Coronary artery (tissue), 2 donors: ENCODE measurements around the gene PFKL.
A peak's percentile ranks its signal among the peaks of the same experiment; 100 is the strongest.
"Not testable (repeated sequence)": the region's sequence is repeated elsewhere in the genome, so short reads cannot be mapped to it uniquely, and the experiment has no call there.

Experiments
- DNase-seq: peaks from one replicate; pipeline ENCODE4 v3.0.0-alpha.2; 2017; ENCODE audit warnings: low spot score
- H3K27ac ChIP-seq, 2 donors: fragments of 200-600 bp; sonication (generic); one replicate each; pipeline ENCODE4 v1.5.1; 2016 to 2019
- H3K4me3 ChIP-seq: fragments of 200-600 bp; sonication (generic); 2 replicates; pipeline ENCODE4 v1.5.1; 2016; ENCODE audit warnings: mild to moderate bottlenecking, moderate library complexity
- CTCF ChIP-seq: fragments of 200-600 bp; sonication (generic); IDR thresholded peaks from one replicate; pipeline ENCODE4 v1.5.1; 2019; ENCODE audit warnings: antibody characterized with exemption

PFKL gene

DNA sequence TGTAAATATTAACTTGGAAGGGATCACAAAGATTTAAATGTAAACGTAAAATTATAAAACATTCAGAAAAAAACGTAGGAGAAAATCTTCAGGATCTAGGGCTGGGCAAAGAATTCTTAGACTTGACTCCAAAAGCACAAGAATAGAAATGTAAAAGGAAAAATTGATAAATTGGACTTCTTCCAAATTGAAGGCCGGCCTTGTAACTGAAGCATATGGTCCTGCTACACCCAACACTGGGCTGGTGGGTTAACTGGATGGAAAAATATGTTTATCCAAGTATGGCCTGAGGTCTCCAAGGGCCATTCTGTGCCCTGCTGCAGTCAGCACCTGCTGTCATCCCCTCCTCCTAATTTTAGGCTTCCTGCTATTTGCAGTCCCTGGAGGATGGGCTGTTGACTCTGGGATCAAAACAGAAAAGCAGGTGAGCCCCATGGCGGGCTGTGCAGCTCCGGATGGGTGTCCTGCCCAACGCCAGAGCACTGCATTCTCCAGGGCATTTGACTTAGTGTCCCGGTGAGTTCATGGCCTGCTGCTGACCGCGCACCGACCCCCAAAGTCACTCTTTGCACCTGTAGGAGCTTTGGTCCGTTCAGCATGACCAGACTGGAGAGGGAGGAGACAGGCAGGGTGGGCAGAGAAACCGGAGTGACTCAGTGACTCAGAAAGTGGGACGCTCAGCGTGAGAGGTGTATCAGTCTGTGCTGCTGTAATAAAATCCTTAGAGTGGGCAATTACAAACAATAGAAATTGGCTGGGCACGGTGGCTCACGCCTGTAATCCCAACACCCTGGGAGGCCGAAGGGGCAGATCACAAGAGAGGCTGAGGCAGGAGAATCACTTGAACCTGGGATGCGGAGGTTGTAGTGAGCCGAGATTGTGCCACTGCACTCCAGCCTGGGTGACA lies 20.2 kb upstream of the PFKL start:
- H3K27ac ChIP-seq = no peak overlapping the region
- TF ChIP-seq CTCF = no peak
- no peak for DNase-seq
- H3K4me3 ChIP-seq = no peak overlapping the region

DNA sequence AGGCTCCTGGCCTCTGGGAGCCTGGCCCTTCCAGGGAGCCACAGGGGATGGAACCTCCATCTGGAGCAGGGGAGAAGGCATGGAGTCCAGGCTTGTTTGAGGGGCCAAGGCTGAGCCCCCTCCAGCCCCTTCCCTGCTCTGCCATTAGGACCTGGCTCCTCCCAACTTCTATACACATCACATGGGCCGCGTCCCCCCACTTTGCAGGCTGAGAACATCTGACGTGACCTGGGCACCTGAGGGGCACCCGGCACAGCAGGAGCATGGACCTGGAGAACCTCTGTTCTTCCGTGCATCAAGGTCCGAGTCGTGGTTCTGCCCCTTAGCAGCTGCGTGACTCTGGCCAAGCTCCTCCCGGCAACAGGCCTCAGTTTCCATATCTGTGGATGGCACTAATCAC lies 18.1 kb upstream of the PFKL start:
- no peak for DNase-seq
- no peak for TF ChIP-seq CTCF
- Histone ChIP-seq H3K27ac (no peak overlapping the region), H3K4me3 (no peak overlapping the region)

DNA sequence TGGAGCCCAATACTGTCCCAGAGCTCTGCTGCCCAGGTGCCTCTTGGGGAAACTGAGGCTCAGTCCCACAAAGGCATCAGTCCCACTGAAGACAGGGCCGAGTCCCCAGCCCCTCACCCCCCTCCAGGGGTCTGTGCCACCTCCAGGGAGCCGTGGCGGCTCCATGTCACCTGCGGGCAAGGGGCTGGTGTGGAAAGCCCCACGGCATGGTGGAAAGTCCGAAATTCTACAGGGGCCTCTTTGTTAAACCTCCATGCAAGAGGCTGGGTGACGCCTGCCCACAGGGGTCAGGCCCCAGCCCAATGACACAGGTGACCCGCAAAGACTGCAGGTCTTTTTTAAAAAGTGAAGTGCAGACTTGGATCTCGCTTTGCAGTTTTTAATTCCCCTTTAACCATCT lies 17.5 kb upstream of the PFKL start:
- no peak for TF ChIP-seq CTCF
- H3K4me3 ChIP-seq = no peak overlapping the region
- no peak overlapping the region for H3K27ac ChIP-seq
- no peak for DNase-seq

DNA sequence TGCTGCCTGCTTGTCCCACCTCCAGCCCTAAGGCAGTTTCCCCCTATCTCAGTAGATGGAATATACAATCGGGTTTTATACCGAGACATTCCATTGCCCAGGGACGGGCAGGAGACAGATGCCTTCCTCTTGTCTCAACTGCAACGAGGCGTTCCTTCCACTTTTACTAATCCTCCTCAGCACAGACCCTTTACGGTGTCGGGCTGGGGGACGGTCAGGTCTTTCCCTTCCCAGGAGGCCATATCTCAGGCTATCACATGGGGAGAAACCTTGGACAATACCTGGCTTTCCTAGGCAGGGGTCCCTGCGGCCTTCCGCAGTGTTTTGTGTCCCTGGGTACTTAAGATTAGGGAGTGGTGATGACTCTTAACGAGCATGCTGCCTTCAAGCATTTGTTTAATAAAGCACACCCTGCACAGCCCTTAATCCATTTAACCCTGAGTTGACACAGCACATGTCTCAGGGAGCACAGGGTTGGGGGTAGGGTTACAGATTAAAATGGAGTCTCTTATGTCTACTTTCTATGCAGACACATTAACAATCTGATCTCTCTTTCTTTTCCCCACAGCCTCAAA lies 16.6 kb upstream of the PFKL start:
- not testable (repeated sequence) for DNase-seq, H3K4me3 ChIP-seq

GRCh38 chr21:44283948-44284347 lies 15.9 kb upstream of the PFKL start:
- H3K27ac ChIP-seq = no peak overlapping the region
- no peak for TF ChIP-seq CTCF
- no peak overlapping the region for H3K4me3 ChIP-seq
- no peak for DNase-seq

More for the DNA sequence above, 16.6 kb upstream of the PFKL start:
- H3K27ac ChIP-seq = not testable (repeated sequence)

- TF ChIP-seq CTCF = no peak
- Histone ChIP-seq H3K4me3 (peak within 1 kb of the TSS; percentile 56), H3K27ac (no peak within 1 kb of the TSS)
- no peak for DNase-seq
These were observed 14.5 kb upstream of the PFKL start, which contains the start of gene AIRE for GRCh38 chr21:44285138-44285992. Gene AIRE, plus strand, starts transcription at chr21:44285876. Its CDS starts 131 bp downstream, at chr21:44286007.

GRCh38 chr21:44286086-44286715 lies 13.7 kb upstream of the PFKL start:
- DNase-seq = no peak
- Histone ChIP-seq H3K27ac (no peak overlapping the region), H3K4me3 (peak overlapping the region; percentile 56)
- TF ChIP-seq CTCF = no peak
